H1 (cell line): ENCODE measurements around the gene AQP7. TPM values are rescaled to one million over a fixed set of nuclear protein-coding genes. Genes with fewer than 3 reads are reported as not detected.
"Not testable (repeated sequence)": the region's sequence is repeated elsewhere in the genome, so short reads cannot be mapped to it uniquely, and the experiment has no call there.

Experiments
- CTCF ChIA-PET: fragments of 300-600 bp; sonication (Branson Sonifier 250); formaldehyde crosslinking; loops from one replicate; lab custom pipeline; 2021; ENCODE audit not compliant: partially characterized antibody; lab: Charles Lee
- POLR2A ChIA-PET: fragments of 300-600 bp; sonication (Branson Sonifier 250); formaldehyde crosslinking; loops from one replicate; lab custom pipeline; 2021; ENCODE audit warnings: inconsistent platforms; ENCODE audit not compliant: partially characterized antibody; lab: Charles Lee
- DNase-seq, 2 experiments: peaks; one replicate each; pipeline versions ENCODE4 v3.0.0 to v3.0.0-alpha.2; 2010 to 2022; ENCODE audit warnings: low spot score in 2 of 2, low read depth in 1 of 2, mixed read lengths in 1 of 2
- FAIRE-seq: peaks from 2 replicates; lab custom pipeline; 2011; peaks lifted over from hg19 to GRCh38; lab: Jason Lieb, UNC
- H2AFZ ChIP-seq: 2 replicates; pipeline ENCODE4 v1.8.1; 2012; ENCODE audit warnings: low read length, inconsistent platforms
- H2AK5ac ChIP-seq: 2 replicates; pipeline ENCODE4 v1.6.1; 2013; ENCODE audit warnings: low read depth, low read length
- H2BK120ac ChIP-seq: replicated peaks from 2 replicates; pipeline ENCODE3; 2013; ENCODE audit warnings: low read depth, low read length, inconsistent platforms
- H2BK12ac ChIP-seq: 2 replicates; pipeline ENCODE4 v1.6.1; 2013; ENCODE audit warnings: low read depth, low read length
- H2BK15ac ChIP-seq: 2 replicates; pipeline ENCODE4 v1.6.1; 2013; ENCODE audit warnings: low read length
- H2BK20ac ChIP-seq: 2 replicates; pipeline ENCODE4 v1.6.1; 2013; ENCODE audit warnings: low read length
- H2BK5ac ChIP-seq: 2 replicates; pipeline ENCODE4 v1.6.1; 2013; ENCODE audit warnings: low read depth, low read length
- H3K14ac ChIP-seq: 2 replicates; pipeline ENCODE4 v1.6.1; 2013; ENCODE audit warnings: inconsistent platforms; ENCODE audit not compliant: insufficient read length
- H3K18ac ChIP-seq: 2 replicates; pipeline ENCODE4 v1.6.1; 2013; ENCODE audit warnings: low read length; ENCODE audit errors: extremely low read depth
- H3K23ac ChIP-seq: 2 replicates; pipeline ENCODE4 v1.6.1; 2013; ENCODE audit warnings: inconsistent platforms; ENCODE audit not compliant: insufficient read length
- H3K23me2 ChIP-seq: 2 replicates; pipeline ENCODE4 v1.6.1; 2013; ENCODE audit warnings: low read depth, low read length
- H3K27ac ChIP-seq: 2 replicates; pipeline ENCODE4 v1.6.1; 2011; ENCODE audit warnings: low read depth, low read length, inconsistent platforms
- H3K27me3 ChIP-seq, 4 experiments: replicated peaks in 1 of 4; 1 replicate in 1 of 4; 2 replicates in 3 of 4; pipeline versions ENCODE4 v1.6.1 to v1.8.1; 2011 to 2013; ENCODE audit warnings: low read length in 3 of 4, mild to moderate bottlenecking in 3 of 4, inconsistent platforms in 2 of 4, mixed read lengths in 2 of 4, moderate library complexity in 1 of 4; ENCODE audit not compliant: control insufficient read depth in 3 of 4, insufficient read depth in 3 of 4; ENCODE audit errors: extremely low read depth in 1 of 4
- H3K36me3 ChIP-seq, 4 experiments: 2 replicates each; pipeline versions ENCODE4 v1.6.1 to v1.8.1; 2011 to 2013; ENCODE audit warnings: mild to moderate bottlenecking in 4 of 4, low read length in 3 of 4, moderate library complexity in 2 of 4, control low read depth in 1 of 4, inconsistent platforms in 1 of 4; ENCODE audit not compliant: insufficient read depth in 4 of 4, control insufficient read depth in 2 of 4
- H3K4ac ChIP-seq: replicated peaks from 2 replicates; pipeline ENCODE3; 2013; ENCODE audit warnings: low read length, low read depth, mixed read lengths, inconsistent platforms; ENCODE audit not compliant: insufficient read length
- H3K4me1 ChIP-seq, 4 experiments: replicated peaks in 1 of 4; 1 replicate in 1 of 4; 2 replicates in 3 of 4; pipeline versions ENCODE4 v1.6.1 to v1.8.1; 2011 to 2013; ENCODE audit warnings: low read length in 3 of 4, inconsistent platforms in 2 of 4, mixed read lengths in 1 of 4; ENCODE audit not compliant: insufficient read depth in 4 of 4, control insufficient read depth in 3 of 4
- H3K4me2 ChIP-seq, 2 experiments: 2 replicates each; pipeline versions ENCODE4 v1.6.1 to v1.8.1; 2011 to 2013; ENCODE audit warnings: low read depth in 2 of 2, low read length in 2 of 2, control low read depth in 1 of 2, inconsistent platforms in 1 of 2, mild to moderate bottlenecking in 1 of 2; ENCODE audit not compliant: insufficient read depth in 1 of 2
- H3K4me3 ChIP-seq, 4 experiments: fragments of 200-600, 300-600 bp in 1 of 4; sonication (generic), shearing (Covaris generic), sonication (Bioruptor Twin) in 1 of 4; 2 replicates each; pipeline versions ENCODE4 v1.5.1 to v1.8.1; 2011 to 2016; ENCODE audit warnings: low read length in 4 of 4, low read depth in 3 of 4, control low read depth in 2 of 4, inconsistent platforms in 2 of 4, mild to moderate bottlenecking in 2 of 4, mixed read lengths in 1 of 4, moderate library complexity in 1 of 4; ENCODE audit not compliant: insufficient read depth in 2 of 4; ENCODE audit errors: extremely low read depth in 1 of 4
- H3K56ac ChIP-seq: replicated peaks from 2 replicates; pipeline ENCODE3; 2013; ENCODE audit warnings: low read depth, mild to moderate bottlenecking, mixed read lengths, low read length, inconsistent platforms; ENCODE audit not compliant: insufficient read length
- H3K79me1 ChIP-seq: 2 replicates; pipeline ENCODE4 v1.6.1; 2013; ENCODE audit warnings: low read depth, low read length, control low read depth
- H3K79me2 ChIP-seq, 2 experiments: 2 replicates each; pipeline versions ENCODE4 v1.6.1 to v1.8.1; 2012 to 2013; ENCODE audit warnings: low read length in 2 of 2, mild to moderate bottlenecking in 2 of 2, inconsistent platforms in 1 of 2; ENCODE audit not compliant: insufficient read depth in 2 of 2, control insufficient read depth in 1 of 2
- H3K9ac ChIP-seq, 4 experiments: replicated peaks in 1 of 4; 1 replicate in 1 of 4; 2 replicates in 3 of 4; pipeline versions ENCODE4 v1.6.1 to v1.8.1; 2011 to 2013; ENCODE audit warnings: low read depth in 3 of 4, low read length in 3 of 4, control low read depth in 2 of 4, mild to moderate bottlenecking in 2 of 4, moderate library complexity in 2 of 4, inconsistent platforms in 1 of 4; ENCODE audit errors: extremely low read depth in 1 of 4
- H3K9me3 ChIP-seq, 2 experiments: 2 replicates each; pipeline versions ENCODE4 v1.6.1 to v1.8.1; 2012 to 2013; ENCODE audit warnings: mild to moderate bottlenecking in 2 of 2, moderate library complexity in 2 of 2, control low read depth in 1 of 2, inconsistent platforms in 1 of 2, low read depth in 1 of 2, low read length in 1 of 2, mixed read lengths in 1 of 2; ENCODE audit not compliant: insufficient read depth in 2 of 2
- H4K20me1 ChIP-seq, 2 experiments: replicated peaks in 1 of 2; 2 replicates each; pipeline versions ENCODE3 to v1.8.1; 2011 to 2013; ENCODE audit warnings: inconsistent platforms in 2 of 2, low read length in 2 of 2, mild to moderate bottlenecking in 1 of 2; ENCODE audit not compliant: insufficient read depth in 2 of 2, control insufficient read depth in 1 of 2
- H4K5ac ChIP-seq: 2 replicates; pipeline ENCODE4 v1.6.1; 2013; ENCODE audit warnings: low read length, low read depth, mixed read lengths, inconsistent platforms; ENCODE audit not compliant: insufficient read length
- H4K8ac ChIP-seq: 2 replicates; pipeline ENCODE4 v1.8.0; 2013; ENCODE audit warnings: mild to moderate bottlenecking, moderate library complexity, low read length, inconsistent platforms; ENCODE audit not compliant: insufficient read depth; ENCODE audit errors: extremely low read depth
- H4K91ac ChIP-seq: replicated peaks from 2 replicates; pipeline ENCODE3; 2013; ENCODE audit warnings: low read length, mixed read lengths, inconsistent platforms; ENCODE audit not compliant: insufficient read length
- WGBS, 2 experiments: shearing (Covaris generic) in 1 of 2; methylation state at CpG; one replicate each; pipeline versions ENCODE4 v1.1.6 to v1.1.7; 2013 to 2015; ENCODE audit warnings: low lambda C conversion rate in 2 of 2, mixed read lengths in 2 of 2, inconsistent platforms in 1 of 2, low coverage in 1 of 2, missing lambda C conversion rate in 1 of 2; ENCODE audit not compliant: insufficient replicate concordance in 2 of 2, insufficient coverage in 1 of 2, insufficient read length in 1 of 2; ENCODE audit errors: extremely low coverage in 1 of 2, missing lambda C conversion rate in 1 of 2; 5-methylcytosine and 5-hydroxymethylcytosine counted together
- polyA plus RNA-seq, 7 experiments: library from polyadenylated mRNA; depleted of rRNA in 3 of 7; stranded (reverse) in 5 of 7; unstranded in 2 of 7; fragments of >200 nt in 5 of 7; fragments of 200-250 nt in 2 of 7; gene quantifications; 1 replicate in 5 of 7; 2 replicates in 1 of 7; 4 replicates in 1 of 7; pipeline versions ENCODE4 v1.2.1 to v1.2.3, GENCODE V29; 2011 to 2013; ENCODE audit warnings: missing spikeins in 2 of 7, mixed read lengths in 2 of 7
- total RNA-seq: library from RNA; stranded (reverse); fragmentation: NEBNext Ultra II Directional; extraction: Animal tissue kit (Norgen Biotek cat#: 25700); gene quantifications from 2 replicates; pipeline ENCODE4 v1.2.1, GENCODE V29; 2021

AQP7 gene
- total and polyA plus RNA-seq, 2 of the 8 experiments (the other 6 are each of a cell fraction or from before 2014, with no cell fraction given), result not detected

DNA sequence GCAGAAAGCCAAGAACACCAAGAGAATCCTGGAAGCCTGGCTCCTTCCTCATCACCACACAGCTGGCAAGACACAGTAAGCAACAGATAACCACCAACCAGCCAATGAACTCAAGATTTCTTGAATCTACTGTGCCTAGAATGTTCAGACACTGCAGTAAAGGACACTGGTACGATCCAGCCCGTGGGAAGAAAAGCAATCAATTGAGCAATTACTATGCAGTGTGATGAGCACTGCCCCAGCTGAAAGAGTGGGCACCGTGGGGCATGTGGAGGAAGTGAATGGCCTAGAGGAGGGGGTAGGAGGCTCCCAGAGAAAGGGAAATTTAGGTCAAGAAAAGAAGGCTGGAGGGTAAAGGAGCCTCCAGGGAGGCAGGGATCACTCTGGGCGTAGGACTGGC is 4.6 kb downstream of the AQP7 start:
- H3K4ac ChIP-seq, H3K79me1 ChIP-seq, H4K5ac ChIP-seq, H3K27me3 ChIP-seq, H3K56ac ChIP-seq, H2BK12ac ChIP-seq, H3K27ac ChIP-seq, H2BK5ac ChIP-seq, H3K36me3 ChIP-seq, H4K8ac ChIP-seq, H2BK120ac ChIP-seq, H2AK5ac ChIP-seq, H3K4me2 ChIP-seq, H3K14ac ChIP-seq, H3K9ac ChIP-seq, H3K4me1 ChIP-seq, H4K91ac ChIP-seq, H2BK20ac ChIP-seq, H3K4me3 ChIP-seq, H3K79me2 ChIP-seq, POLR2A ChIA-PET, H2BK15ac ChIP-seq, H3K9me3 ChIP-seq, DNase-seq, H4K20me1 ChIP-seq, H3K23ac ChIP-seq, H3K23me2 ChIP-seq, H2AFZ ChIP-seq, H3K18ac ChIP-seq, FAIRE-seq: not testable (repeated sequence)
- CTCF ChIA-PET, result interaction anchor here (0.6 to 3.8 kb wide), 3 partner anchors 23 to 69 kb away, joined by 3 to 11 read pairs (median 10); no protein-coding TSS in a partner anchor
- 76% methylated on average over 3 of the region's 4 CpGs; no CpG with 5 or more reads in 1 of the 2 experiments for WGBS, 2 experiments
